HepG2 (cell line): ENCODE results near the gene GNG7. TPM values are rescaled to one million over a fixed set of nuclear protein-coding genes. Genes with fewer than 3 reads are reported as not detected.

Experiments
- CCAR2 ChIP-seq: fragments of 200-400 bp; formaldehyde crosslinking; optimal IDR thresholded peaks from 2 replicates; pipeline ENCODE3; 2018; ENCODE audit warnings: low read depth, mild to moderate bottlenecking, low read length, moderate library complexity
- CHCHD3 ChIP-seq: sonication (generic); formaldehyde crosslinking; IDR thresholded peaks from 2 replicates; pipeline ENCODE4 v1.8.0; 2022; ENCODE audit warnings: mild to moderate bottlenecking, missing genetic modification reagents, moderate library complexity
- GABPB1 ChIP-seq: IDR thresholded peaks from 2 replicates; pipeline ENCODE4 v1.6.1; 2016; ENCODE audit warnings: mild to moderate bottlenecking, missing genetic modification reagents, moderate library complexity, missing compliant biosample characterization
- HNF1A ChIP-seq, 2 experiments: sonication (generic) in 1 of 2; formaldehyde crosslinking in 1 of 2; IDR thresholded peaks; 2 replicates each; pipeline versions ENCODE4 v1.4.0 to v1.6.1; 2016 to 2020; ENCODE audit warnings: borderline replicate concordance in 1 of 2, low read depth in 1 of 2, mild to moderate bottlenecking in 1 of 2, missing genetic modification reagents in 1 of 2
- IRF2 ChIP-seq: IDR thresholded peaks from 2 replicates; pipeline ENCODE4 v1.6.1; 2018; ENCODE audit warnings: missing genetic modification reagents, missing compliant biosample characterization
- KLF12 ChIP-seq: sonication (generic); formaldehyde crosslinking; IDR thresholded peaks from 2 replicates; pipeline ENCODE4 v1.4.0; 2020; ENCODE audit warnings: missing genetic modification reagents, borderline replicate concordance
- RAD21 ChIP-seq: fragments of 450-650 bp; formaldehyde crosslinking; IDR thresholded peaks from 2 replicates; pipeline ENCODE4 v1.5.0; 2020; ENCODE audit warnings: mild to moderate bottlenecking
- SMC3 ChIP-seq: IDR thresholded peaks from 2 replicates; pipeline ENCODE4 v1.6.1; 2011; ENCODE audit warnings: low read length, improper control_type of control experiment
- TGIF2 ChIP-seq: IDR thresholded peaks from 2 replicates; pipeline ENCODE4 v1.6.1; 2016; ENCODE audit warnings: control low read depth, missing compliant biosample characterization
- ZMYM4 ChIP-seq: sonication (generic); formaldehyde crosslinking; IDR thresholded peaks from 2 replicates; pipeline ENCODE4 v1.8.1; 2023; ENCODE audit warnings: mild to moderate bottlenecking, missing genetic modification reagents
- ZNF232 ChIP-seq: sonication (generic); formaldehyde crosslinking; IDR thresholded peaks from 2 replicates; pipeline ENCODE4 v1.4.0; 2020; ENCODE audit warnings: missing genetic modification reagents, borderline replicate concordance
- ZNF598 ChIP-seq: sonication (generic); formaldehyde crosslinking; IDR thresholded peaks from 2 replicates; pipeline ENCODE4 v1.5.1; 2020; ENCODE audit warnings: mild to moderate bottlenecking, missing genetic modification reagents, borderline replicate concordance
- ZNF616 ChIP-seq: sonication (generic); formaldehyde crosslinking; IDR thresholded peaks from 2 replicates; pipeline ENCODE4 v1.5.0; 2020; ENCODE audit warnings: low read depth, mild to moderate bottlenecking, missing genetic modification reagents
- ZNF83 ChIP-seq: sonication (generic); formaldehyde crosslinking; IDR thresholded peaks from 2 replicates; pipeline ENCODE4 v1.4.0; 2020; ENCODE audit warnings: missing genetic modification reagents, mild to moderate bottlenecking, borderline replicate concordance
- ZZZ3 ChIP-seq: sonication (generic); formaldehyde crosslinking; IDR thresholded peaks from 2 replicates; pipeline ENCODE4 v1.4.0; 2020; ENCODE audit warnings: missing genetic modification reagents, mild to moderate bottlenecking, borderline replicate concordance
- polyA plus RNA-seq, 8 experiments: library from polyadenylated mRNA; depleted of rRNA in 3 of 8; stranded (reverse) in 7 of 8; unstranded in 1 of 8; fragments of >200 nt; fragmentation: Illumina TruSeq in 4 of 8; extraction: Trizol in 4 of 8; gene quantifications; 2 replicates each; pipeline versions ENCODE4 v1.2.1 to v1.2.3, GENCODE V29; 2011 to 2016; ENCODE audit warnings: low read depth in 4 of 8, missing spikeins in 1 of 8, mixed read lengths in 1 of 8; ENCODE audit not compliant: insufficient read depth in 1 of 8
- total RNA-seq, 5 experiments: library from RNA; depleted of rRNA; stranded (reverse); fragments of >200 nt; fragmentation: Illumina TruSeq; extraction: Trizol; gene quantifications; 2 replicates each; pipeline ENCODE4 v1.2.3, GENCODE V29; 2016; ENCODE audit warnings: low read depth in 1 of 5
- TF ChIP-seq, protein P1 (sequence below): sonication (generic); formaldehyde crosslinking; IDR thresholded peaks from 2 replicates; pipeline ENCODE4 v1.5.1; 2020; ENCODE audit warnings: missing genetic modification reagents, mild to moderate bottlenecking, borderline replicate concordance
- TF ChIP-seq, protein P2 (sequence below): sonication (generic); formaldehyde crosslinking; IDR thresholded peaks from 2 replicates; pipeline ENCODE4 v1.4.0; 2020; ENCODE audit warnings: missing genetic modification reagents
- TF ChIP-seq, protein P3 (sequence below): sonication (generic); formaldehyde crosslinking; IDR thresholded peaks from 2 replicates; pipeline ENCODE4 v1.8.1; 2023; ENCODE audit warnings: mild to moderate bottlenecking, missing genetic modification reagents, borderline replicate concordance

GNG7 gene
- total and polyA plus RNA-seq, 2 of the 13 experiments (the other 11 are each of a cell fraction or from before 2014, with no cell fraction given): 1.4 to 3.3 TPM

DNA sequence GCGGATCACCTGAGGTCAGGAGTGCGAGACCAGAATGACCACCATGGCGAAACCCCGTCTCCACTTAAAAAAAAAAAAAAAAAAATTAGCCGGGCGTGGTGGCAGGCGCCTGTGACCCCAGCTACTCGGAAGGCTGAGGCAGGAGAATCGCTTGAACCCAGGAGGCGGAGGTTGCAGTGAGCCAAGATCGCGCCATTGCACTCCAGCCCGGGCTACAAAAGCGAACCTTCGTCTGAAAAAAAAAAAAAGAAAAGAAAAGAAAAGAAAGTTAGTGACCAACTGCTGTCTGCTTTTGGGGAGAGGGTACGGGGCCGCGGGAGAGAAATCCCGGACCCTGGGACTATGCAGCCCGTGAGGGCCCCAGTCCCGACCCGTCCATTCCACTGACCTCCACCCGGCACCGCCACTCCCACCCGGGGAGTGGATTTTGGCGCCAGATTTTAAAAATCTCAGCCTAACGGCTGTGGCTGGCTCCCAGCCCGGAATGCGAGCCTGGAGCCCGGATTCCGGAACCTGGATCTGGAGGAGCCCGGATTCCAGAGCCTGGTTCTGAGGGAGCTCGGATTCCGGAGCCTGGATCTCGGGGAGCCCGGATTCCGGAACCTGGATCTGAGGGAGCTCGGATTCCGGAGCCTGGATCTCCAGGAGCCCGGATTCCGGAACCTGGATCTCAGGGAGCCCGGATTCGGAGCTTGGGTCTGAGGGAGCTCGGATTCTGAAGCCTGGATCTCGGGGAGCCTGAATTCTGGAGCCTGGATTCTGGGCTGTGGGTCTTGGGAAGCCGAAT is 239.7 kb downstream of the GNG7 start (continued):
- TF ChIP-seq HNF1A (IDR thresholded peaks at IDR 0.05; ENCODE audit: low read depth): peak; percentile 43; the same call in 1 of the 2 replicates
- peak; percentile 73; the same call in 1 of the 2 replicates for TF ChIP-seq HNF1A (CRISPR knock-in tag; IDR thresholded peaks at IDR 0.05; ENCODE audit: borderline replicate concordance)
- no peak for TF ChIP-seq CHCHD3 (CRISPR knock-in tag)
- TF ChIP-seq, protein P1, sequence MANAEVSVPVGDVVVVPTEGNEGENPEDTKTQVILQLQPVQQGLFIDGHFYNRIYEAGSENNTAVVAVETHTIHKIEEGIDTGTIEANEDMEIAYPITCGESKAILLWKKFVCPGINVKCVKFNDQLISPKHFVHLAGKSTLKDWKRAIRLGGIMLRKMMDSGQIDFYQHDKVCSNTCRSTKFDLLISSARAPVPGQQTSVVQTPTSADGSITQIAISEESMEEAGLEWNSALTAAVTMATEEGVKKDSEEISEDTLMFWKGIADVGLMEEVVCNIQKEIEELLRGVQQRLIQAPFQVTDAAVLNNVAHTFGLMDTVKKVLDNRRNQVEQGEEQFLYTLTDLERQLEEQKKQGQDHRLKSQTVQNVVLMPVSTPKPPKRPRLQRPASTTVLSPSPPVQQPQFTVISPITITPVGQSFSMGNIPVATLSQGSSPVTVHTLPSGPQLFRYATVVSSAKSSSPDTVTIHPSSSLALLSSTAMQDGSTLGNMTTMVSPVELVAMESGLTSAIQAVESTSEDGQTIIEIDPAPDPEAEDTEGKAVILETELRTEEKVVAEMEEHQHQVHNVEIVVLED (CRISPR knock-in tag): peak; percentile 62; the same call in 1 of the 2 replicates
- TF ChIP-seq ZMYM4 (CRISPR knock-in tag): peak; percentile 85; the same call in 1 of the 2 replicates
- no peak; the same call in 1 of the 2 replicates for TF ChIP-seq TGIF2 (CRISPR knock-in tag)
- TF ChIP-seq, protein P2, sequence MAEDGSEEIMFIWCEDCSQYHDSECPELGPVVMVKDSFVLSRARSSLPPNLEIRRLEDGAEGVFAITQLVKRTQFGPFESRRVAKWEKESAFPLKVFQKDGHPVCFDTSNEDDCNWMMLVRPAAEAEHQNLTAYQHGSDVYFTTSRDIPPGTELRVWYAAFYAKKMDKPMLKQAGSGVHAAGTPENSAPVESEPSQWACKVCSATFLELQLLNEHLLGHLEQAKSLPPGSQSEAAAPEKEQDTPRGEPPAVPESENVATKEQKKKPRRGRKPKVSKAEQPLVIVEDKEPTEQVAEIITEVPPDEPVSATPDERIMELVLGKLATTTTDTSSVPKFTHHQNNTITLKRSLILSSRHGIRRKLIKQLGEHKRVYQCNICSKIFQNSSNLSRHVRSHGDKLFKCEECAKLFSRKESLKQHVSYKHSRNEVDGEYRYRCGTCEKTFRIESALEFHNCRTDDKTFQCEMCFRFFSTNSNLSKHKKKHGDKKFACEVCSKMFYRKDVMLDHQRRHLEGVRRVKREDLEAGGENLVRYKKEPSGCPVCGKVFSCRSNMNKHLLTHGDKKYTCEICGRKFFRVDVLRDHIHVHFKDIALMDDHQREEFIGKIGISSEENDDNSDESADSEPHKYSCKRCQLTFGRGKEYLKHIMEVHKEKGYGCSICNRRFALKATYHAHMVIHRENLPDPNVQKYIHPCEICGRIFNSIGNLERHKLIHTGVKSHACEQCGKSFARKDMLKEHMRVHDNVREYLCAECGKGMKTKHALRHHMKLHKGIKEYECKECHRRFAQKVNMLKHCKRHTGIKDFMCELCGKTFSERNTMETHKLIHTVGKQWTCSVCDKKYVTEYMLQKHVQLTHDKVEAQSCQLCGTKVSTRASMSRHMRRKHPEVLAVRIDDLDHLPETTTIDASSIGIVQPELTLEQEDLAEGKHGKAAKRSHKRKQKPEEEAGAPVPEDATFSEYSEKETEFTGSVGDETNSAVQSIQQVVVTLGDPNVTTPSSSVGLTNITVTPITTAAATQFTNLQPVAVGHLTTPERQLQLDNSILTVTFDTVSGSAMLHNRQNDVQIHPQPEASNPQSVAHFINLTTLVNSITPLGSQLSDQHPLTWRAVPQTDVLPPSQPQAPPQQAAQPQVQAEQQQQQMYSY (CRISPR knock-in tag): peak; percentile 100
- no peak for TF ChIP-seq ZNF598 (CRISPR knock-in tag)
- TF ChIP-seq IRF2: peak; percentile 26; the same call in 1 of the 2 replicates
- 0 out of 2 replicates have a peak, but pooled peaks have one; percentile 38 for TF ChIP-seq ZZZ3 (CRISPR knock-in tag)
- TF ChIP-seq SMC3: no peak
- TF ChIP-seq GABPB1 (CRISPR knock-in tag): peak; percentile 78
- peak; percentile 56; the same call in 1 of the 2 replicates for TF ChIP-seq KLF12
- TF ChIP-seq ZNF232 (CRISPR knock-in tag): peak; percentile 51; the same call in 1 of the 2 replicates
- 0 out of 2 replicates have a peak, but pooled peaks have one; percentile 48 for TF ChIP-seq ZNF83 (CRISPR knock-in tag)
- no peak for TF ChIP-seq ZNF616 (CRISPR knock-in tag)
- TF ChIP-seq, protein P3, sequence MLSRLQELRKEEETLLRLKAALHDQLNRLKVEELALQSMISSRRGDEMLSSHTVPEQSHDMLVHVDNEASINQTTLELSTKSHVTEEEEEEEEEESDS: peak; percentile 90
- peak; percentile 62; the same call in 1 of the 2 replicates for TF ChIP-seq RAD21 (CRISPR knock-in tag)
- peak; percentile 100 for TF ChIP-seq CCAR2
